BLaER1 treated with 17β-estradiol and CSF1 and Interleukin-3, amounts not matched to agents 10 nM and 100 nM (cell line): Measurements from ENCODE around the gene NKD2.

Experiments used
- H3K27ac ChIP-seq, 11 experiments: shearing (Covaris generic); formaldehyde crosslinking; 2 replicates each; pipeline ENCODE4 v1.8.1; 2022
- H3K27me3 ChIP-seq, 11 experiments: shearing (Covaris generic); formaldehyde crosslinking; 2 replicates each; pipeline ENCODE4 v1.8.1; 2022
- H3K36me3 ChIP-seq, 11 experiments: shearing (Covaris generic); formaldehyde crosslinking; 2 replicates each; pipeline ENCODE4 v1.8.1; 2022
- H3K4me1 ChIP-seq, 10 experiments: shearing (Covaris generic); formaldehyde crosslinking; 2 replicates each; pipeline ENCODE4 v1.8.1; 2022
- H3K4me2 ChIP-seq, 11 experiments: shearing (Covaris generic); formaldehyde crosslinking; 2 replicates each; pipeline ENCODE4 v1.8.1; 2022
- H3K4me3 ChIP-seq, 10 experiments: shearing (Covaris generic); formaldehyde crosslinking; 2 replicates each; pipeline ENCODE4 v1.8.1; 2022
- H3K9ac ChIP-seq, 11 experiments: shearing (Covaris generic); formaldehyde crosslinking; 2 replicates each; pipeline ENCODE4 v1.8.1; 2022
- H3K9me3 ChIP-seq, 11 experiments: shearing (Covaris generic); formaldehyde crosslinking; replicated peaks in 1 of 11; 2 replicates each; pipeline ENCODE4 v1.8.1; 2022
- H4K20me1 ChIP-seq, 11 experiments: shearing (Covaris generic); formaldehyde crosslinking; 2 replicates each; pipeline ENCODE4 v1.8.1; 2022
- Cebpa-rat ChIP-seq, 11 experiments: shearing (Covaris generic); IDR thresholded peaks; 2 replicates each; pipeline ENCODE4 v1.8.1; 2022

The NKD2 gene

GRCh38 chr5:962801-963200 lies 45.8 kb upstream of the NKD2 start:
- H3K36me3 ChIP-seq = 0 out of 22 replicates have a peak, but pooled peaks cover 0 to 6% (median 0%) of the 10 kb centered on the region in 11 experiments
- H3K4me2 ChIP-seq = peak overlapping the region; percentile 81 to 99 (median 92)
- H3K27ac ChIP-seq = peak overlapping the region in 8 of 11 experiments; percentile 45 to 90 (median 72); a peak in 14 of 22 replicates
- H3K27me3 ChIP-seq = peaks cover 4 to 76% (median 12%) of the 10 kb centered on the region in 11 experiments; a peak in 20 of 22 replicates
- peaks cover 60 to 100% (median 93%) of the 10 kb centered on the region in 10 experiments for H3K4me1 ChIP-seq
- peaks cover 0 to 15% (median 5%) of the 10 kb centered on the region in 11 experiments; a peak in 9 of 22 replicates for H3K9me3 ChIP-seq
- peak overlapping the region in 7 of 11 experiments; percentile 32 to 77 (median 71); a peak in 11 of 22 replicates for H3K9ac ChIP-seq
- no peak for TF ChIP-seq Cebpa-rat (IDR thresholded peaks at IDR 0.05)
- peaks cover 0 to 51% (median 0%) of the 10 kb centered on the region in 11 experiments; a peak in 6 of 22 replicates for H4K20me1 ChIP-seq
- peak overlapping the region in 3 of 10 experiments; percentile 44 to 55 (median 50); a peak in 3 of 20 replicates for H3K4me3 ChIP-seq

GRCh38 chr5:963310-963672 lies 45.3 kb upstream of the NKD2 start:
- H4K20me1 ChIP-seq = peaks cover 0 to 47% (median 0%) of the 10 kb centered on the region in 11 experiments; a peak in 5 of 22 replicates
- peaks cover 59 to 100% (median 93%) of the 10 kb centered on the region in 10 experiments for H3K4me1 ChIP-seq
- peaks cover 0 to 72% (median 7%) of the 10 kb centered on the region in 11 experiments; a peak in 19 of 22 replicates for H3K27me3 ChIP-seq
- TF ChIP-seq Cebpa-rat (IDR thresholded peaks at IDR 0.05) = no peak
- H3K9me3 ChIP-seq = peaks cover 0 to 19% (median 5%) of the 10 kb centered on the region in 11 experiments; a peak in 9 of 22 replicates
- H3K27ac ChIP-seq = peak overlapping the region in 8 of 11 experiments; percentile 45 to 90 (median 72); a peak in 16 of 22 replicates
- peak overlapping the region in 8 of 11 experiments; percentile 32 to 77 (median 65); a peak in 16 of 22 replicates for H3K9ac ChIP-seq
- H3K4me2 ChIP-seq = peak overlapping the region; percentile 81 to 99 (median 92)
- peak overlapping the region in 8 of 10 experiments; percentile 21 to 55 (median 48); a peak in 11 of 20 replicates for H3K4me3 ChIP-seq
- H3K36me3 ChIP-seq = 0 out of 22 replicates have a peak, but pooled peaks cover 0 to 6% (median 0%) of the 10 kb centered on the region in 11 experiments

GRCh38 chr5:963673-964531 lies 44.7 kb upstream of the NKD2 start:
- H4K20me1 ChIP-seq = peaks cover 0 to 40% (median 0%) of the 10 kb centered on the region in 11 experiments; a peak in 5 of 22 replicates
- peaks cover 59 to 100% (median 96%) of the 10 kb centered on the region in 10 experiments for H3K4me1 ChIP-seq
- H3K4me2 ChIP-seq = peak overlapping the region; percentile 81 to 99 (median 92)
- peak overlapping the region in 9 of 10 experiments; percentile 10 to 55 (median 47); a peak in 17 of 20 replicates for H3K4me3 ChIP-seq
- H3K9ac ChIP-seq = peak overlapping the region in 9 of 11 experiments; percentile 22 to 77 (median 59); a peak in 17 of 22 replicates
- peaks cover 0 to 70% (median 1%) of the 10 kb centered on the region in 11 experiments; a peak in 15 of 22 replicates for H3K27me3 ChIP-seq
- 0 out of 22 replicates have a peak, but pooled peaks cover 0 to 6% (median 0%) of the 10 kb centered on the region in 11 experiments for H3K36me3 ChIP-seq
- peak in 1 of 11 experiments; percentile 73; a peak in 2 of 22 replicates for TF ChIP-seq Cebpa-rat (IDR thresholded peaks at IDR 0.05)
- H3K27ac ChIP-seq = peak overlapping the region in 8 of 11 experiments; percentile 45 to 90 (median 72); a peak in 16 of 22 replicates
- H3K9me3 ChIP-seq = peaks cover 0 to 23% (median 5%) of the 10 kb centered on the region in 11 experiments; a peak in 9 of 22 replicates

DNA sequence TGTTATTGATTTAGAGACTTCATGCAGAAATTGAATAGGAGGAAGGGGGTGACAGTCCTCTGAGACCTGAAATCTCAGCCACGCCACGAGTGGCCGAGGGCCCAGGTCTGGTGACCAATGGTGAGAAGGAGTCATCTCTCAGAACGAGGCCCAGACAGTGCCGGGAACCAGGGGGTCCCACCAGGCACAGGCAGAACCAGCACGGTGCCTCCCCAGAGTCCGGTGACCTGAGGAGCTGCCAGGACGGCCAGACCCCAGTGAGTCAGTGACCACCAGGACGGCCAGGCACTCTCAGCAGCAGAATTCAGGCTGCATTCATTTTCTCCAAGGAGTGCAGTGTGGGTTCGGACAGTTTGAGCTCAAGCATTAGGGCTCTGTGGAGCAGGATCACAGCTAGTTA lies 43.8 kb upstream of the NKD2 start:
- Histone ChIP-seq H3K27ac (peak overlapping the region in 7 of 11 experiments; percentile 50 to 90 (median 77); a peak in 14 of 22 replicates), H3K4me1 (peaks cover 58 to 100% (median 99%) of the 10 kb centered on the region in 10 experiments), H3K27me3 (peaks cover 0 to 75% (median 4%) of the 10 kb centered on the region in 11 experiments; a peak in 10 of 22 replicates), H3K4me3 (peak overlapping the region in 7 of 10 experiments; percentile 43 to 55 (median 50); a peak in 11 of 20 replicates), H3K4me2 (peak overlapping the region; percentile 81 to 99 (median 92)), H3K36me3 (0 out of 22 replicates have a peak, but pooled peaks cover 0 to 6% (median 0%) of the 10 kb centered on the region in 11 experiments), H3K9me3 (peaks cover 0 to 32% (median 5%) of the 10 kb centered on the region in 11 experiments; a peak in 10 of 22 replicates), H4K20me1 (peaks cover 0 to 39% (median 0%) of the 10 kb centered on the region in 11 experiments; a peak in 5 of 22 replicates), H3K9ac (peak overlapping the region in 7 of 11 experiments; percentile 36 to 77 (median 71); a peak in 13 of 22 replicates)
- no peak for TF ChIP-seq Cebpa-rat (IDR thresholded peaks at IDR 0.05)

DNA sequence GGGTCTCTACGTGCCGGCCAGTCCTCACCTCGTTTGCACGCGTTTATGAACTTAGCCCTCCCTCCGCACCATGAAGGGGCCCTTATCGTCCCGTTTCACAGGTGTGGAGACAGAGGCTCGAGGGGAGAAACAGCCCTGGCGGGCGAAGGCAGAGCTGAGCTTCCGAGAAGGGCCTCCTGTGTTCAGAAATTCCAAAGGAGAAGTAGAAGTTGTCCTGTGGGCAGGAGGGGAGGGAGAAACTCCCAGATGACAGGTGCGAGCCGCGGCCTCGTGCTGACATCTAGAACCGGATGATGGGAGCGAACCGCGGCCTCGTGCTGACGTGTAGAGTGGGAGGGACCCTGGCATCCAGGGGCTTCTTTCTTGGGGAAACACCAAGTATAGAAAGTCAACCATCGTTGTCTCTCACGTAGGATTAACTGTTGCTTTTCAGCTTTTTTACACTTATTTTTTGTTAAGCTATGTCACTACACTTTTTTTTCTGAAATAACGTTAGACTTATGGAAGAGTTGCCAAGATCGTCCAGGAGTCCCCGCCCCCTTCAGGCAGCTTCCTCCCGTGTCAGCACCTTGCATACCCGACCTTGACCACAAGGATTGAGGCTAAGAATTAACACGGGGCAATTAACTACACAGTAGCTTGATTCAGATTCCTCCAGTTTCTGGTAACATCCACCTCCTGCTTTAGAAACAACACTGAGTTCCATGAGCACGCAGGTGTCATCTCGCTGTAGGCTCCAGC lies 42.8 kb upstream of the NKD2 start:
- Histone ChIP-seq H3K4me3 (peak overlapping the region in 2 of 10 experiments; percentile 50 to 55; a peak in 2 of 20 replicates), H3K4me1 (peaks cover 49 to 93% (median 89%) of the 10 kb centered on the region in 10 experiments), H3K9me3 (peaks cover 0 to 41% (median 7%) of the 10 kb centered on the region in 11 experiments; a peak in 12 of 22 replicates), H3K27me3 (peaks cover 0 to 66% (median 4%) of the 10 kb centered on the region in 11 experiments; a peak in 10 of 22 replicates), H3K4me2 (peak overlapping the region; percentile 81 to 99 (median 92); a peak in 21 of 22 replicates), H3K9ac (peak overlapping the region in 2 of 11 experiments; percentile 74 to 77; a peak in 4 of 22 replicates), H3K27ac (peak overlapping the region in 4 of 11 experiments; percentile 77 to 90 (median 82); a peak in 8 of 22 replicates), H4K20me1 (peaks cover 0 to 30% (median 0%) of the 10 kb centered on the region in 11 experiments; a peak in 5 of 22 replicates), H3K36me3 (0 out of 22 replicates have a peak, but pooled peaks cover 0 to 6% (median 0%) of the 10 kb centered on the region in 11 experiments)
- TF ChIP-seq Cebpa-rat (IDR thresholded peaks at IDR 0.05) = no peak

- H3K4me2 ChIP-seq = peak overlapping the region in 8 of 11 experiments; percentile 87 to 99 (median 92); a peak in 16 of 22 replicates
- peaks cover 0 to 60% (median 4%) of the 10 kb centered on the region in 11 experiments; a peak in 10 of 22 replicates for H3K27me3 ChIP-seq
- H3K9me3 ChIP-seq = peaks cover 0 to 47% (median 11%) of the 10 kb centered on the region in 11 experiments; a peak in 16 of 22 replicates
- peaks cover 43 to 88% (median 84%) of the 10 kb centered on the region in 10 experiments for H3K4me1 ChIP-seq
- H3K27ac ChIP-seq = peak overlapping the region in 1 of 11 experiments; percentile 90; a peak in 1 of 22 replicates
- no peak overlapping the region for H3K4me3 ChIP-seq
- H3K36me3 ChIP-seq = peaks cover 0 to 6% (median 0%) of the 10 kb centered on the region in 11 experiments; a peak in 1 of 22 replicates
- TF ChIP-seq Cebpa-rat (IDR thresholded peaks at IDR 0.05) = no peak
- H4K20me1 ChIP-seq = peaks cover 0 to 25% (median 0%) of the 10 kb centered on the region in 11 experiments; a peak in 5 of 22 replicates
- no peak overlapping the region for H3K9ac ChIP-seq
These were observed 42.3 kb upstream of the NKD2 start for GRCh38 chr5:966345-966710.

GRCh38 chr5:966941-967340 lies 41.7 kb upstream of the NKD2 start:
- Histone ChIP-seq H3K9me3 (peaks cover 6 to 53% (median 15%) of the 10 kb centered on the region in 11 experiments; a peak in 18 of 22 replicates), H3K4me1 (peaks cover 37 to 82% (median 78%) of the 10 kb centered on the region in 10 experiments), H3K36me3 (peaks cover 0 to 6% (median 0%) of the 10 kb centered on the region in 11 experiments; a peak in 1 of 22 replicates), H3K4me3 (no peak overlapping the region), H3K27ac (no peak overlapping the region), H3K4me2 (peak overlapping the region in 7 of 11 experiments; percentile 89 to 99 (median 93); a peak in 12 of 22 replicates), H4K20me1 (peaks cover 0 to 19% (median 0%) of the 10 kb centered on the region in 11 experiments; a peak in 5 of 22 replicates), H3K9ac (no peak overlapping the region), H3K27me3 (peaks cover 0 to 54% (median 4%) of the 10 kb centered on the region in 11 experiments; a peak in 9 of 22 replicates)
- TF ChIP-seq Cebpa-rat (IDR thresholded peaks at IDR 0.05) = no peak
